Mucosa of gallbladder (tissue), 1 donor: ENCODE data around the gene SLC24A3. TPM values are rescaled to one million over a fixed set of nuclear protein-coding genes. Genes with fewer than 3 reads are reported as not detected.
"Not testable (repeated sequence)": the region's sequence is repeated elsewhere in the genome, so short reads cannot be mapped to it uniquely, and the experiment has no call there.

Source experiments
- DNase-seq: peaks from one replicate; pipeline ENCODE4 v3.0.0-alpha.2; 2020; ENCODE audit warnings: low spot score
- total RNA-seq: library from RNA; stranded (reverse); gene quantifications from one replicate; pipeline ENCODE4 v1.2.1, GENCODE V29; 2021
- donor health status: DM: no; HTN: no; CAD: no.

Gene SLC24A3
- total RNA-seq, 1 donor from 2014 or later: 19.9 TPM

- no peak for DNase-seq
These were observed 458.4 kb downstream of the SLC24A3 start for GRCh38 chr20:19670829-19671228.

- no peak for DNase-seq
These were observed 458.9 kb downstream of the SLC24A3 start for GRCh38 chr20:19671374-19671773.

- no peak for DNase-seq
These were observed 460.1 kb downstream of the SLC24A3 start for GRCh38 chr20:19672498-19672897.

GRCh38 chr20:19673575-19673974, 461.1 kb downstream of the SLC24A3 start:
- no peak for DNase-seq

GRCh38 chr20:19676202-19676601, 463.8 kb downstream of the SLC24A3 start:
- no peak for DNase-seq

- no peak for DNase-seq
These were observed 464.9 kb downstream of the SLC24A3 start for GRCh38 chr20:19677336-19677735.

- not testable (repeated sequence) for DNase-seq
These were observed 466.1 kb downstream of the SLC24A3 start for GRCh38 chr20:19678591-19678990.

- no peak for DNase-seq
These were observed 467.6 kb downstream of the SLC24A3 start for GRCh38 chr20:19679900-19680495.

- DNase-seq: no peak
These were observed 469.8 kb downstream of the SLC24A3 start for GRCh38 chr20:19682249-19682648.

GRCh38 chr20:19683188-19683587, 470.7 kb downstream of the SLC24A3 start:
- DNase-seq: no peak

- no peak for DNase-seq
These were observed 471.4 kb downstream of the SLC24A3 start for GRCh38 chr20:19683822-19684221.

- peak; percentile 68 for DNase-seq
These were observed 475.8 kb downstream of the SLC24A3 start for GRCh38 chr20:19688031-19688806.

- DNase-seq: no peak
These were observed 478.0 kb downstream of the SLC24A3 start for GRCh38 chr20:19690462-19690861.

GRCh38 chr20:19691125-19691524, 478.7 kb downstream of the SLC24A3 start:
- DNase-seq: peak; percentile 38

- no peak for DNase-seq
These were observed 479.7 kb downstream of the SLC24A3 start for GRCh38 chr20:19692100-19692499.

GRCh38 chr20:19692685-19693119, 480.3 kb downstream of the SLC24A3 start:
- peak; percentile 56 for DNase-seq

- DNase-seq: no peak
These were observed 481.1 kb downstream of the SLC24A3 start for GRCh38 chr20:19693508-19693907.

- no peak for DNase-seq
These were observed 482.6 kb downstream of the SLC24A3 start for GRCh38 chr20:19695081-19695480.

- no peak for DNase-seq
These were observed 484.2 kb downstream of the SLC24A3 start for GRCh38 chr20:19696620-19697019.

- DNase-seq: no peak
These were observed 485.0 kb downstream of the SLC24A3 start for GRCh38 chr20:19697415-19697814.

- DNase-seq: no peak
These were observed 486.9 kb downstream of the SLC24A3 start for GRCh38 chr20:19699180-19699971.

- no peak for DNase-seq
These were observed 489.0 kb downstream of the SLC24A3 start for GRCh38 chr20:19701429-19701828.

- no peak for DNase-seq
These were observed 494.0 kb downstream of the SLC24A3 start for GRCh38 chr20:19706463-19706862.
